ENCODE data around the gene CLPSL2.

- TF ChIP-seq, protein P1, sequence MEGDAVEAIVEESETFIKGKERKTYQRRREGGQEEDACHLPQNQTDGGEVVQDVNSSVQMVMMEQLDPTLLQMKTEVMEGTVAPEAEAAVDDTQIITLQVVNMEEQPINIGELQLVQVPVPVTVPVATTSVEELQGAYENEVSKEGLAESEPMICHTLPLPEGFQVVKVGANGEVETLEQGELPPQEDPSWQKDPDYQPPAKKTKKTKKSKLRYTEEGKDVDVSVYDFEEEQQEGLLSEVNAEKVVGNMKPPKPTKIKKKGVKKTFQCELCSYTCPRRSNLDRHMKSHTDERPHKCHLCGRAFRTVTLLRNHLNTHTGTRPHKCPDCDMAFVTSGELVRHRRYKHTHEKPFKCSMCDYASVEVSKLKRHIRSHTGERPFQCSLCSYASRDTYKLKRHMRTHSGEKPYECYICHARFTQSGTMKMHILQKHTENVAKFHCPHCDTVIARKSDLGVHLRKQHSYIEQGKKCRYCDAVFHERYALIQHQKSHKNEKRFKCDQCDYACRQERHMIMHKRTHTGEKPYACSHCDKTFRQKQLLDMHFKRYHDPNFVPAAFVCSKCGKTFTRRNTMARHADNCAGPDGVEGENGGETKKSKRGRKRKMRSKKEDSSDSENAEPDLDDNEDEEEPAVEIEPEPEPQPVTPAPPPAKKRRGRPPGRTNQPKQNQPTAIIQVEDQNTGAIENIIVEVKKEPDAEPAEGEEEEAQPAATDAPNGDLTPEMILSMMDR (conservative IDR thresholded peaks at IDR 0.05): no peak
- no peak for TF ChIP-seq ZFX (IDR thresholded peaks at IDR 0.05)
These were observed 21.0 kb upstream of the CLPSL2 start for GRCh38 chr6:35755278-35755924.
